Stimulated activated CD4-positive, alpha-beta T cell treated with anti-CD3 and anti-CD28 coated beads, Interleukin-2, amount 100 ng/mL, for 24 hours (primary cell): ENCODE data around the gene ZNF627.
"Not testable (repeated sequence)": the region's sequence is repeated elsewhere in the genome, so short reads cannot be mapped to it uniquely, and the experiment has no call there.

Experiments
- DNase-seq, 2 donors: peaks; one replicate each; pipeline ENCODE4 v3.0.0-alpha.2; 2020

ZNF627 gene

DNA sequence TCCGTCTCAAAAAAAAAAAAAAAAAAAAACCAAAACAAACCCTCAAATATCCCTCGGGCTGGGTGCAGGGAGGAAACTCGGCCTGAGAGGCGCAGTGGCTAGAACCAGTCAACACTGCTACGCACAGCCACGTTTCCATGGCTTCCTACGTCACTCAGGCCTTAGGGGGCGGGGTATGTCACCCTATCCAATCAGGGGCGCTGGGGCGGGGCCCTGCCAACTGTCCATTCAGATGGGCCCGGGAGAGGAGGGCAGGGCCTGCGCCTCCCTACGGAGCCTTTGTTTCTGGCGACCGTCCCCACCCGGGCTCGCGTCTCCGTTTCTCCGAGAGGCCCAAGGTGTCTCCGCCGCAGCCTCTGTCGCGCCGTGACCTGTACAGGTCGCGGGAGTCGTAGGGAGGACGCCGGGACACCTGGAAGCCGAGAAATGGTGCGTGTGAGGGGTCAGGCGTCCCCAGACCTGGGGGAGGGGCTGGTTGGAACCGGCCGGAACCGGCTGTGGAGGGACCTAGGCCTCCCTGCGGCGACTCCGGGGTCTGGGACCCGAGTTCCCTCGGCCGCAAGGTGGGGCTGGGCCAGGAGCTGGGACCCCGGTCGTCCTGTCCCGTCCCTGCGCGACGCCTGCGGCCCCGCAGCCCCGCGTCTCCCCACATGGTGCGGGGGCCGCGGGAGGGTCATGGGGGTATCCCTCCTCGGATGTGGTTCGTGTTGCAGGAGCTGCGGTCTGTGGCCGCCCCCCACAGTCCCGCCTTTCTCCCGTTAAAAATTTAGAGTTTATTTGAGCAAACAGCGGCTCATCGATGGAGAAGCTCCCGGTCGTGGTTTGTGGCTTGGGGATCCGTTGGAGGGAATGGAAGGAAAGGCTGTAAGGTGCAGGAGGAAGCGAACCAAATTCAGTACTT is at the start of gene ZNF627:
ZNF627 (plus strand) TSS at position 282 of the 901 bp plus-strand sequence; CDS start at position 427, 145 bp downstream.
- DNase-seq: peak; percentile 98 to 99

DNA sequence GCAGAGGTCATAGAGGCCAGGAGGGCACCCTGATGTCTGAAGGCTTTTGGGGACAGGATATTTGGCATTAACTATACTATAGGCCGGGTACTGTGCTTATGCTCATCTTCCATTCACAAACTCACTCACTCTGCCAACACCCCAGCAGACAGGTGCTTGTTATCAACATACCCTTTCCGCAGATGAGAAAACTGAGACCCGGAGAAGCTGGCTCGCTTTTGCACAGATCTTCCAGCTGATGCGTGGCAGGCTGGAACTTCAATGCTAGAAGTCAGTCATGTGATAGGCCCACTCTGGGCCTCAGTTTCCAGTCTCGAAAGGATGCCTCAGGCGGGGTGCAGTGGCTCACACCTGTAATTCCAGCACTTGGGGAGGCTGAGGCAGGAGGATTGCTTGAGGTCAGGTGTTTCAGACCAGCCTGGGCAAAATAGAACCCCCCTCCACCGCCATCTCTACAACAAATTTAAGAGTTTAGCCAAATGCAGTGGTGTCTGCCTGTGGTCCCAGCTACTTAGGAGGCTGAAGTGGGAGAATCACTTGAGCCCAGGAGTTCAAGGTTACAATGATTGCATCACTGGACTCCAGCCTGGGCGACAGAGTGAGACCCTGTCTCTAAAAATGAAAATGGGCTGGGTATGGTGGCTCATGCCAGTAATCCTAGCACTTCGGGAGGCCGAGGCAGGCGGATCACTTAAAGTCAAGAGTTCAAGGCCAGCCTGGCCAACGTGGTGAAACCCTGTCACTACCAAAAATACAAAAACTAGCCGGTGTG is 49.2 kb upstream of the ZNF627 start:
- no peak for DNase-seq

DNA sequence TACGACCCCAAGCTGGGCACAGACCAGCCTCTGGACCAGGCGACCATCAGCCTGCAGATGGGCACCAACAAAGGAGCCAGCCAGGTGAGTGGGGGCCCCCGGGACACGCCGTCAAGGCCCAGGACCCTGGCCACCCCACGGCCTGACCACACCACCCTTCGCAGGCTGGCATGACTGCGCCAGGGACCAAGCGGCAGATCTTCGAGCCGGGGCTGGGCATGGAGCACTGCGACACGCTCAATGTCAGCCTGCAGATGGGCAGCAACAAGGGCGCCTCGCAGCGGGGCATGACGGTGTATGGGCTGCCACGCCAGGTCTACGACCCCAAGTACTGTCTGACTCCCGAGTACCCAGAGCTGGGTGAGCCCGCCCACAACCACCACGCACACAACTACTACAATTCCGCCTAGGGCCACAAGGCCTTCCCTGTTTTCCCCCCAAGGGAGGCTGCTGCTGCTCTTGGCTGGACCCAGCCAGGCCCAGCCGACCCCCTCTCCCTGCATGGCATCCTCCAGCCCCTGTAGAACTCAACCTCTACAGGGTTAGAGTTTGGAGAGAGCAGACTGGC is 47.8 kb upstream of the ZNF627 start:
- no peak for DNase-seq

DNA sequence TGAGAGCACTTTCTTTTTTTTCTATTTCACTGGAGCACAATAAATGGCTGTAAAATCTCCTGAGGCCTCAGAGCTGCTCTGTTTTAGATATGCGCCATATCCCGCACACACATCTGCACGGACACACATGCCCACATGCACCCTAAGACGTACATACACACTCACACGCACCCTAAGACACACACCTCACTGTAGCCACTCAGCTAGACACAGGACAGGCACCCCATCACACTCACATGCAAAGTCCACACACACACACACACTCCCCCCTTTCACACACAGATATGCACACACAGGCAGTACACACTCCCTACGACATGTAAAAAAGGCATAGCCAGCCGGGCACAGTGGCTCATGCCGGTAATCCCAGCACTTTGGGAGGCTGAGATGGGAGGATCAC is 47.0 kb upstream of the ZNF627 start:
- DNase-seq: no peak

DNA sequence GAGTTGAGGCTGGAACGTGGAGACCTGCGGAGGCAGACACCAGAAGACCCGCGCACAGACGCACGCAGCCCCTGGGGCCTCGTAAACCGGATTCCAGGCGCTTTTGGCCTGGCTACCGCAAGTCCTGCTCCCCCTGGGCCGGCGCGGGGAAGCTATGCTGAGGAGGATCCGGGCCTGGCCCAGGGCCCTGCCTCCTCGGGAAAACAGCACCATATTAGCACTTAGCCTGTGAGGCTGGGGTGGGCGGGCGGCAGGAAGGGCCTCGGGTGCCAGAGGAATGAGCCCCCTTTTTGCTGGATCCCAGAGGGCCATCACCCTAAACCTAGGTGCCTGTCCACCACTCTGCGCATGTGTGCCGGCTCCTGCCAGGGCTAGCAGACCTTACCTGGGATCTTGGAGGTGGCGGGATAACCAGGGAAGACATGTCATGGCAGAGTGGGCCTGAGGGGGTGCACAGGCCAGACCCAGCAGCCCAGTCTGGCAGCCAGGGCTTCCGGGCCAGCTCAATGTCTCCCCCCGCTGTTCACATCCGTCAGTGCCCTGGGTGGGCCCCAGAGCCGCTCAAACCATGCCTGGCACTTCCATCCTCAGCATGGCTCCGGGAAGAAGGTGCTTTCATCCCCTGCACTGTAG is 45.6 kb upstream of the ZNF627 start:
- peak in 1 of 2 donors; percentile 29 for DNase-seq

DNA sequence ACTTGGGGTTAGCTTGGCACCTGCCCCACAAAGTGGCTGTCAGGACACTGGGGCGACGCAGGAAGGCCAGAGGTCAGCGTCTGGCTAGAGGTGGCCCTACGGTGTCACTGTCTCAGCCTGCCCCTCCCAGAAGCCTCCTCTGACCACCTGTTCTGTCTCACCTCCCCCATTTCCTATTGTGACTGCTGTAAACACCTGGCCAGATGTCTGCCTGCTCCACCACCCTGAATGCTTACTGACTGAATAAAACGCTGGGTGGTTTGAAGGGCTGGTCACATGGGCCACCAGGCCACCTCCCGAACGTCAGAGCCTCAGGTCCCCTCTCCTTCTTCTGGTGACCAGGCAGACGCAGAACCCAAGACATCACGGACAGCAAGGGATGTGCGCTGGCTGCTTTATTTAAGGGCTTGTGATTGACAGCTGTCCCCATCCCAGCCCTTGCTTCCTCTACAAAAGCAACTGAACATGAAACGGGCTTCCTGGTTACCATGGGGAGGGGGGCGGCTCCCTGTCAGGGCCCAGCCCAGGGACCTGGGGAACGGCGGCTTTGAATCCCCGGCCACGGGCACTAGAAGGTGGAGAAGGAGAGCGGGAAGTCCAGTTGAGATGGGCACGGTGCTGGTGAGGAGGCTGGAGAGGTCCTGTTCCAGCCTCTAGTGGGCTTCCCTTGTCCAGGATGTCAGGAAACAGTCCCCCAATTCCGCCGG is 44.5 kb upstream of the ZNF627 start:
- DNase-seq: no peak

DNA sequence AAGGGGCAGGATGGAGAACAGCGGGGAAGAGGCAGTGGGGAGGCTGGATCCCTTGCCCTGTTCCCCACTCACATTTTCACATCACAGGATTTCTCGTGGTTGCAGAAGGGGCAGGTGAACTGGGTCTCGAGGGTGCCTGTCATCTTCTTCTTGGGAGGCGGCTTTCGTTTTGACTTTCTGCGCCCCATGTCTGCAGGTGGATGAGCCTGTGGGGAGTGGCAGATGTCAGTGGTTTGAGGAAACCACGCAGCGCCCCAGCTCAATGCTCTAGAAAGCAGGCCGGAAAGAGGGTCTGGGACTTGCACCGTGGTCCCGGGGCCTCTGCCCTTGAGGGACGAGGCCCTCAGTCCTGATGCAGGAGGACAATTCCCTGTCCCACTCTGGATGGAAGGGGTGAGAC is 43.1 kb upstream of the ZNF627 start:
- DNase-seq: no peak

DNA sequence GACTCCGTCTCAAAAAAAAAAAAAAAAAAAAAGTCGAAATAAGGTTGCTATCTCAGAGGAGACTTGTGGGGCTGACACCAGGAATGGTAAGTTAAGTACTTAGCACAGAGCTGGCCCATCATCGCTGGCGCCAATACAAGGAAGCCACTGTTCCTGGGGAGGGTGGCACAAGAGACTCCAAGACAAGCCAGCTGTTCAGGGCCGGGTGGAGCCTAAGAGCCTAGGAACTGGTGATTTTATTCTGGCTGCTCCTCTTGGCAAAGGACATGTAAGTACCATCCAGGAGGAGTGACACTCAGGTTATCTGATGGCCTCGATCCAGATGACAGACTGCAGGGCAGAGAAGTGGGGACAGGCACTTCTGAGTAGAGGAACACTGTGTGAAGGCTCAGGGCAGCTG is 42.0 kb upstream of the ZNF627 start:
- DNase-seq: no peak

DNA sequence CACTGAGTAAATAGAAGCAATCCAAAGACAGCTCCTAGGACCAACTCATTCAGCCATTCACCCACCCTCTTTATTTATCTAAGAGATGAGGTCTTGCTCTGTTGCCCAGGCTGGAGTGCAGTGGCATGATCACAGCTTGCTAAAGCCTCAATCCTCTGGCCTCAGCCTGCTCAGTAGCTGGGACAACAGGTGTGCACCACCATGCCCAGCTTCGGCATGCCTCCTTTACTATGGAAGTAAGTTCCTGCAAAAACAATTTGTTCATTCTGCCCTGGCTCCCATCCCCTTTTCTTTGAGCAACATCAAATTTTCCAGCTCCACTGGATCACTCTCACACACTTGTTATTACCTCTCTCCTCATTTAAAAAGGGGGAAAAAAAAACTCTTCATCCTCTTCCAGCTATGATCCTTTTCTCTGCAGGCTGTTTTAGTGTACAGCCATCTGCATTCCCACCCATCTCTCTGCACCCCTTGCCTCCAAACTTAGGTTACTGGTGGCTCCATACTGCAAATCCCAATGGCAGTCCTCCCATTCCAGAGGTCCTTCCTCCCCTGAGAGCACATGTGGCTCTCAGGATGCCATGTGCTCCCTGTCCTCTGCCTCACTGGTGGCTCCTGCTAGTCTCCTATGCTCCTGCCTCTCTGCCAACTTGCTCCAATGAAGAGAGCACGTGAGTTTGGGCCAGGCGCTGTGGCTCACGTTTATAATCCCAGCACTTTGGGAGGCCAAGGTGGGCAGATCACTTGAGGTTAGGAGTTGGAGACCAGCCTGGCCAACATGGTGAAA is 40.5 kb upstream of the ZNF627 start:
- no peak for DNase-seq

DNA sequence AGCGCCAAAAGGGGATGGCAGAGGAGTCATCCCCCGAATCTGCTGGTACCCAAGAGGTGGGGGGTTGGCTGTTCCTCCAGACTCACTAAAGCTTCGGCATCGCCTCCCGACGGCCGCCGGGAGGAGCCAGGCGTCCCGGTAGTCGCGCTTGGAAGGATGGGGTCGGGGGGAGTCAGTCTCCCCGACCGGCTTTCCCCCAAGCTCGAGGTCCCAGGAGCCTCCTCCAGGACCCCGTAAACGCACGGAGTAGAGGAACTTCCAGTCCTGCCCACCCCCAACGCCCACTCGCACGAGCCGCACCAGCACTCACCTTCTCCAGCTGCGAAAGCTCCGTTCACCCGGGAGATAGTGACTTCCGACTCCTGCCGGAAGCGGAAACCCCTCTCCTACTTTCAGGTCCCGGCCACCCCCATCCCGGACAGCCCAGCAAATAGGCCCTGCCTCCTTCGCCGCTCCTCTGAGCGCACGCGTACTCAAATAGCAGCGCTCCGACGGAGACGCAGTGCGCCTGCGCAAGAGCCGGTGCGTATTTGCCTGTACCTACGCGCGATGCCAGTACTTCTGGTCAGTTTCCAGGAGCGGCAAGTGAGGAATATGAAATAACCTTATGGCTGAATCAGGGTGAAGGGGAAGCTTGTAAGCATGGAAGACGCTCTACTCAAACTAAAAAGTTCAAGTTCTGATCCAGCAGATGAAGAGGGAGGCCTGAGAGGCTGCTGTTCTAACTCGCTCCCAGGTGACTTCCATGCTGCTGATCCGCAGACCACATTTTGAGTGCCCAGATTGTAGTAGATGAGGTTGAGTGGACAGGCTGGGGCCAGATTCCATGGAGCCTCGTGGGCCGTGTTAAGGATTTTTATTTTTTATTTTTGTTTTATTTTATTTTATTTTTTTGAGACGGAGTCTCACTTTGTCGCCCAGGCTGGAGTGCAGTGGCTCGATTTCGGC is 38.1 kb upstream of the ZNF627 start, which contains the start of gene ELOF1:
ELOF1 (minus strand) TSS at position 350 of the 948 bp plus-strand sequence. CDS start 4,883 bp downstream, outside the sequence.
- peak; percentile 97 to 98 for DNase-seq

DNA sequence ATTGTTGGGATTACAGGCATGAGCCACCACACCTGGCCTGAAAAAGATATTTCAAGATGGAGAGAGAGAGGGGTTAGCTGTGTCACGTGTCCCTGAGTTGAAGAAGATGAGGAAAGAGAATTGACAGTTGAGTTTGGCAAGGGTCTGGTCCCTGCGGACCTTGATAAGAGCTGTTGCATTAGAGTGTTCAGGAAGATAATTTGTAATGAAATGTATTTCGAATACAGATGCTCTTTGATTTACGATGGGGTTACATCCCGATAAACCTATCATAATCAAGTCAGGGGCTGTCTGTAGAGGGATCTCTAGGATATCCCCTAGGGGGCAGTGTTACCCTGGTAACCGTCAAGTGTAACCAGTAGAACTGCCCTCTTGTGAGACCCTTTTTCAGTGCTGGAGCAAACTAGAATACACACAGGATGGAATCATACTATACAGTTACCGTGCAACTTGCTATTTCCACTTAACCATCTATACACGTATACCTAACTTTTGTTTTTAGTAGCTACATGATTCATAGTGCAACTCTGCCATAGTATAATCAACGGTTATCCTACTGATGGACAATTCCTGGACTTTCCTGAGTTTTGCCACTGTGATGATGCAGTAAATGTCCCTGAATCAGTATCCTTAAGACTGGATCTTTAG is 36.8 kb upstream of the ZNF627 start:
- DNase-seq: peak; percentile 39 to 62

DNA sequence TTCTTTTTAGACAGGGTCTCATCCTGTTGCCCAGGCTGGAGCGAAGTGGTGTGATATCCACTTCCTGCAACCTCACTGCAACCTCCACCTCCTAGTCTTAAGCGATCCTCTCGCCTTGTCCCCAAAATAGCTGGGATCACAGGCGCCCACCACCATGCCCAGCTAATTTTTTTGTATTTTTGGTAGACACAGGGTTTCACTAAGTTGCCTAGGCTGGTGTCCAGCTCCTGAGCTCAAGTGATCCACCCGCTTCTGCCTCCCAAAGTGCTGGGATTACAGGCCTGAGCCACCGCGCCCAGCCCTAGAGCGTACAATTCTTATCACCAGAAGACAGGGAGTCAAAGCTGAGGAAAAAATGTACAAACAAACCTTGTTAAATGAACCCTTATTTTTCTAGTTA is 33.8 kb upstream of the ZNF627 start:
- no peak for DNase-seq

DNA sequence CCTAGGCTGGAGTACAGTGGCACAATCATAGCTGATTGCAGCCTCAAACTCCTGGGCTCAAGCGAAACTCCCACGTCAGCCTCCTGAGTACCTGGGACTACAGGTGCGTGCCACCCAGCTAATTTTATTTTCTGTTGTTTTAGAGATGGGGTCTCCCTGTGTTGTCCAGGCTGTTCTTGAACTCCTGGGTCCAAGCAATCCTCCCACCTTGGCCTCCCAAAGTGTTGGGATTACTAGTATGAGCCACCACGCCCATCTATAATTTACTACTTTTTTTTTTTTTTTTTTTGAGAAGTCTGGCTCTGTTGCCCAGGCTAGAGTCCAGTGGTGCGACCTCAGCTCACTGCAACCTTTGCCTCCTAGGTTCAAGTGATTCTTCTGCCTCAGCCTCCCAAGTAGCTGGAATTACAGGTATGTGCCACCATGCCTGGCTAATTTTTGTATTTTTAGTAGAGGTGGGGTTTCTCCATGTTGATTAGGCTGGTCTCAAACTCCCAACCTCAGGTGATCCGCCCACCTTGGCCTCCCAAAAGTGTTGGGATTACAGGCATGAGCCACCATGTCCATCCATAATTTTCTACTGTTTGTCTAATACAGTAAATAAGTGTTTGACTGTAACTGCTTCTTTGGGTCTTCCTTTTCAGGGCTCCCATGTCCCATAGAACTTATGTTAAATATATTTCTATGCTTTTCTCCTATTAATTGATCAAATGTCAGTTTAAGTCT is 33.0 kb upstream of the ZNF627 start:
- DNase-seq: not testable (repeated sequence)

DNA sequence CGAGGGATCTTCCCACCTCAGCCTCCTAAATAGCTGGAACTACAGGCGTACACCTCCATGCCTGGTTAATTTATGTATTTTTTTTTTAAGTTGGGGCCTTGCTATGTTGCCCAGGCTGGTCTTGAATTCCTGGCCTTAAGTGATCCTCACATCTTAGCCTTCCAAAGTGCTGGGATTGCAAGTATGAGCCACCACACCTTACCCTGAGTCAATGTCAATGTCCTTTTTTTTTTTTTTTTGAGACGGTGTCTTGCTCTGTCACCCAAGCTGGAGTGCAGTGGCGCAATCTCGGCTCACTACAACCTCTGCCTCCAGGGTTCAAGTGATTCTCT is 31.7 kb upstream of the ZNF627 start:
- DNase-seq: not testable (repeated sequence)

DNA sequence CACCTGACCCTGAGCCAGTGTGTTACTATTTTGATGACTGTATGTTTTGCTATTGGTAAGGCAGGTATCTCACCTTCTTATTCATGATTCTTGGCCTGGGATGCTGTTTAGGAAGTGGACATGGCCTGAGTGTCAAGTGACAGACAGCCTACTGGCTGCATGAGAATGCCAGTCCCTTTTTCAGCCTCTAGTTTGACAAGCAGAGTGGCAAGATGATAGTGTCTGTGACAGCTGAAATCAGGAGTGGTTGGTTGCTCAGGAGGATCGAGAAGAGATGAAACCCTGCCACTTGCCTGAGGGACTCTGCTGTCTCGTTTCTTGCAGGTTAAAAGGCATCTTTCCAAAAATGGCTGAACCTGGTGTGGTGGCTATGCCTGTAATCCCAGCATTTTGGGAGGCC is 31.1 kb upstream of the ZNF627 start:
- DNase-seq: no peak

DNA sequence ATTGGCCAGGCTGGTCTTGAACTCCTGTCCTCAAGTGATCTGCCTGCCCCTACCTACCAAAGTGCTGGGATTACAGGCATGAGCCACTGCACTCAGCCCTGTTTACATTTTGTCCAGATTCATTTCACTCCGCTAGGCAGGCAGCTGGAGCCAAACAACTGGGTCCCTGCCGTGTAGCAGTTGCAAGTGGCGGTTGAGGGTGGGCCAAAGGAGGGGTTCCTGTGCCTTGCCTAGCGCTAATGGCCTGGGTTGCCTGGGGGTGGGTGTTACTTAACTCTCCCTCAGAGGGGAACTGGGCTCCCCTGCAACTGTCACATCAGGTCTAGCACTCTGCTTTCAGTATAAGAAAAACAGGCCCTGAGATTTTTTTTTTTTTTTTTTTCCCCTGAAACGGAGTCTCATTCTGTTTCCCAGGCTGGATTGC is 27.2 kb upstream of the ZNF627 start:
- no peak for DNase-seq

DNA sequence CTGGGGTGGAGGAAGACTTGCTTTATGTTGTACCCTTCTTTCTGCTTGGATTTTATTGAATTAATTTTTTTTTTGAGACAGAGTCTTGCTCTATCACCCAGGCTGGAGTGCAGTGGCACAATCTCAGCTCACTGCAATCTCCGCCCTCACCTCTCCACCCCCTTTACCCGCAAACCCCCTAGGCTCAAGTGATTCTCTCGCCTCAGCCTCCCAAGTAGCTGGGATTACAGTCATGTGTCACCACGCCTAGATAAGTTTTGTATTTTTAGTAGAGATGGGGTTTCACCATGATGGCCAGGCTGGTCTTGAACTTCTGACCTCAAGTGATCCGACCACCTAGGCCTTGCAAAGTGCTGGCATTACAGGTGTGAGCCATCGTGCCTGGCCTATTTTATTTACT is 23.9 kb upstream of the ZNF627 start:
- DNase-seq: not testable (repeated sequence)

DNA sequence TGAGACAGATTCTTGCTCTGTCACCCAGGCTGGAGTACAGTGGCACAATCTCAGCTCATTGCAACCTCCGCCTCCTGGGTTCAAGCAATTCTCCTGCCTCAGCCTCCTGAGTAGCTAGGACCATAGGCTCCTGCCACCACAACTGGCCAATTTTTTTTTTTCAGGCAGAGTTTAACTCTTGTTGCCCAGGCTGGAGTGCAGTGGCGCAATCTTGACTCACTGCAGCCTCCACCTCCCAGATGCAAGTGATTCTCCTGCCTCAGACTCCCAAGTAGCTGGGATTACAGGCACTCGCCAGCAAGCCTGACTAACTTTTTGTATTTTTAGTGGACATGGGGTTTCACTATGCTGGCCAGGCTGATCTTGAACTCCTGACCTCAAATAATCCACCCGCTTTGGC is 23.5 kb upstream of the ZNF627 start:
- DNase-seq: not testable (repeated sequence)

DNA sequence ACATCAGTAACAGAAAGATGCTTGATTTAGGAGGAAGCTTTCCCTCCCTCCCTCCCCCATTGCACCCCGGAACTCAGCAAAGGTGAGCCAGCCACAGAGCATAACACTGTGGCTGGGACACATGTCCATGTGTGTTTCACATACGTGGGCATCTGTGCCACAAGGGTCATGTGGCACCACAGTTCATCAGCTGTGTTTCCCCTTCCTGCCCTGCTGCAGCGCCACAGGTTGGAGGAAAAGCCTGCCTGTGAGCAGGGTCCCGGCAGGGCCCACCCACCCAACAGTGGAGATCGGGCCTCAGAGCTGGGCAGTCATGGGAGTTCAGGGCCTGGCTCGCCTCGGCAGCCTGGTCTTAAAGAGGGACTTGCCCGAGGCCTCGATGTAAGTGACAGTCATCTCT is 22.6 kb upstream of the ZNF627 start:
- no peak for DNase-seq
